ENCODE data around the gene HOXA4.

HOXA4 gene

DNA sequence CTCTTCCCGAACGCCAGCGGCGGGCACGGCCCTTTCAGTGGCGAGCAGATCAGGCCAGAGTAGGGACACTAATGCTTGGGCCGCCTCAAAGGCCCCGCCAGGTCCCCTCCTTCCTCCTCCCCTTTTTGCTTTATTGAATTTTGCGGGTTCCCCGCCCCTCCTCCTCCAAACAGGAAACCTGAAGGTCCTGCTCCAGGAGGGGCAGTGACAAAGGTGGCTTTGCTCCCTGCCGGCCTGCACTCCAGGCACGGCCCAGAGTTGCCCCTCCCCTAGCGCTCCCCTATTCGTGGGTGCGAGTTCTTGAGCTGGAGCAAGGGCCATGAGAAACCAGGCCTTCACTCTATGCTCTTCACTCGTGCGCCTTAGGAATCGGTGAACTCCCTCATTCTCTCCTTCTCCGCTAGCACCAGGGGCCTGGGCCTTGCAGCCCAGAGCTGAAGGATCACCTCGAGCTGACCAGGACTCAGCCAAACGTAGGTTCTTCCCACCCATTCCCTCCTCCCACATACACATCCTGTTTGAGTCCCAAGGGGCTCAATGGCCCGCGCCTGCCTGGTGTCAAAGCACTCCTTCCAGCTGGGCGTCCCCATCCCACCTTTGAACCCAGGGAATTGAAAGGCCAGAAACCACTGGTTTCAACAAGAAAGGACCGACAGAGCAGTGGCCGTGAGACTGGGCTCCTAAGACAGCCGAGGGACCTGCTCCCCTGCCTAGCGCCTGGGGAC is 17.6 kb upstream of the HOXA4 start:
- POLR2A ChIA-PET (ENCODE audit: low non-redundant PET), result no interaction called here
- TF ChIP-seq, protein P1, sequence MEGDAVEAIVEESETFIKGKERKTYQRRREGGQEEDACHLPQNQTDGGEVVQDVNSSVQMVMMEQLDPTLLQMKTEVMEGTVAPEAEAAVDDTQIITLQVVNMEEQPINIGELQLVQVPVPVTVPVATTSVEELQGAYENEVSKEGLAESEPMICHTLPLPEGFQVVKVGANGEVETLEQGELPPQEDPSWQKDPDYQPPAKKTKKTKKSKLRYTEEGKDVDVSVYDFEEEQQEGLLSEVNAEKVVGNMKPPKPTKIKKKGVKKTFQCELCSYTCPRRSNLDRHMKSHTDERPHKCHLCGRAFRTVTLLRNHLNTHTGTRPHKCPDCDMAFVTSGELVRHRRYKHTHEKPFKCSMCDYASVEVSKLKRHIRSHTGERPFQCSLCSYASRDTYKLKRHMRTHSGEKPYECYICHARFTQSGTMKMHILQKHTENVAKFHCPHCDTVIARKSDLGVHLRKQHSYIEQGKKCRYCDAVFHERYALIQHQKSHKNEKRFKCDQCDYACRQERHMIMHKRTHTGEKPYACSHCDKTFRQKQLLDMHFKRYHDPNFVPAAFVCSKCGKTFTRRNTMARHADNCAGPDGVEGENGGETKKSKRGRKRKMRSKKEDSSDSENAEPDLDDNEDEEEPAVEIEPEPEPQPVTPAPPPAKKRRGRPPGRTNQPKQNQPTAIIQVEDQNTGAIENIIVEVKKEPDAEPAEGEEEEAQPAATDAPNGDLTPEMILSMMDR (conservative IDR thresholded peaks at IDR 0.05; ENCODE audit: low read depth), result no peak
- DNase-seq (ENCODE audit: low spot score), result no peak
- H3K27ac ChIP-seq, result peak overlapping the region; percentile 84
- CTCF ChIA-PET, result interaction anchor here (0.6 to 1.2 kb wide), 6 partner anchors 13 to 779 kb away, joined by 3 to 7 read pairs (median 3); partner anchors contain the start of gene HOXA9

DNA sequence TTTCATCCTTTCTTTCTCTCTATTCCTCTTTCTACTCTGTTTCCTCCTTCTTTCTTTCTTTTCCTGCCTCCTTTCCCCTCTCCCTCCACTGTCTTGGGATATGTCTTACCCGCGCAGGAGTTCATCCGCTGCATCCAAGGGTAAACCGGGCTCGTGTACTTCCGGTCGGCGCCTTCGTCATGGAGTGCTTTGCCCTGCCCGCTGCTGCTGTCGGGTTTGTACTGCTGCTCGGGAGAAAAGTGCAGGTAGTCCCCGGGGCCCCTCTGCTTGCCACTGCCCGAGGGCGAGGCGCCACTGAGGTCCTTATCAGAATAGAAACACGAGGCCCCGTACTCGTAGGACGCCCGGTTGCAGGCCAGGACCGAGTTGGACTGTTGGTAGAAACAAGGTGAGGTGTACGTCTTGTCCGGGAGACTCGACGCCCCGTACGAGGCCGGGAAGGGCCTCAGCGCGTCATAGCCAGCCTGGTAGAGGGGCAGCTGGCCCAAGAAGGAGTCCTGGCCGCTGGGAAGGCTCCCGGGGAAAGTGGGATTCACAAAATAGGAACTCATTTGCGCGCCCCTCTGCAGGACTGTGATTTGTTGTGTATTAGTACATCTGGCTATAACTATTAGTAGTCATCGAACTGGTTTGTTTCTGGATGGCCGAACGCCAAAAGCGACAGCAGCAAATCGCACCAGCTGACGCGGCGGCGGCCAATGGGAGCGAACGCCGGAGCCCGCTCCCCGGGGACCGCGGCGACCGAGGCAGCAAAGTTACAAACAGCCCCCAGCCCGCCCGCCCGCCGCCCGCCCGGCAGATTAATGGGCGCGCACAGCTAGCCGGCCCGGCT is 16.9 kb upstream of the HOXA4 start, which contains the start of gene HOXA6:
Gene HOXA6, minus strand, starts transcription at position 576 of the 832 bp plus-strand sequence. Its CDS starts 25 bp downstream, at position 551.
- CTCF ChIA-PET, result interaction anchor here (0.6 kb wide), 2 partner anchors 297 to 463 kb away, joined by 3 to 4 read pairs; no protein-coding TSS in a partner anchor
- TF ChIP-seq, protein P1 (conservative IDR thresholded peaks at IDR 0.05; ENCODE audit: low read depth), result no peak
- DNase-seq (ENCODE audit: low spot score), result no peak
- peak within 1 kb of the TSS; percentile 84 for H3K27ac ChIP-seq
- POLR2A ChIA-PET (ENCODE audit: low non-redundant PET), result interaction anchor here (0.5 kb wide), 1 partner anchor 32 kb away, joined by 3 read pairs; no protein-coding TSS in a partner anchor

DNA sequence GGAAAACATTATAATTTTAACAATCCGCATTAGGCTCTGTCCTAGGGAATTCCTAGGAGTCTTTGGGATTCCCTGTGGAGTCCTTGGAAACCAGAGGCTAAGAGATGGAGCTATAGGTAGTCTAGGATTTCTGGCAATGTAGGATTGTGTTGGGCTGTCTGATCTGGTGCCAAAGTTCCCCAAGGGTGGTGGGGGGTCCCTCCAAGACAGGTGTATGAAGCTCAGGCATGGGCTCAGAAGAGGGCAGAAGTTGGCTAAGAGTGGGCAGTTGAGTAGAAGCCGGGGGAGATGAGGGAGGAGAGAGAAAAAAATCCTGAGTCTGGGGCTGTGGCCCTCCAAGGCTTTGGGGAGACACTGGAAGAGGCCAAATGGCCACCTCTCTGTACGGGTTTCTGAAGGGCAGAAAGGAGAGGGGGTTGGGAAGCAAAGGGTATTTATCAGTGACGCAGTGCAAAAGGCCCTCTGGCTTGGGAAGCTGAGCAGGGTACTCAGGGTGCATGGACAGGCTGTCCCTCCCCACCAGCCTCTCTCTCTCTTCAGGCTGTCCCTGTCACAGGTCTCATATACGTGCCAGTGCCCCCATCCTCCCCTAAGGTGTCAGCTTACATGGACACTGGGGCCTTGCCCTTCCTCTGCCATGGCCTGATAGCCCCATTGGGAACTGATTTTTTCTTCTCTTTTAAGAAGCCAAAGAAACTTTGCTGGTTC is 16.1 kb upstream of the HOXA4 start:
- CTCF ChIA-PET, result interaction anchor here (0.6 kb wide), 1 partner anchor 297 kb away, joined by 4 read pairs; no protein-coding TSS in a partner anchor
- DNase-seq (ENCODE audit: low spot score), result no peak
- TF ChIP-seq, protein P1 (conservative IDR thresholded peaks at IDR 0.05; ENCODE audit: low read depth), result no peak
- POLR2A ChIA-PET (ENCODE audit: low non-redundant PET), result no interaction called here
- H3K27ac ChIP-seq, result peak overlapping the region; percentile 84

DNA sequence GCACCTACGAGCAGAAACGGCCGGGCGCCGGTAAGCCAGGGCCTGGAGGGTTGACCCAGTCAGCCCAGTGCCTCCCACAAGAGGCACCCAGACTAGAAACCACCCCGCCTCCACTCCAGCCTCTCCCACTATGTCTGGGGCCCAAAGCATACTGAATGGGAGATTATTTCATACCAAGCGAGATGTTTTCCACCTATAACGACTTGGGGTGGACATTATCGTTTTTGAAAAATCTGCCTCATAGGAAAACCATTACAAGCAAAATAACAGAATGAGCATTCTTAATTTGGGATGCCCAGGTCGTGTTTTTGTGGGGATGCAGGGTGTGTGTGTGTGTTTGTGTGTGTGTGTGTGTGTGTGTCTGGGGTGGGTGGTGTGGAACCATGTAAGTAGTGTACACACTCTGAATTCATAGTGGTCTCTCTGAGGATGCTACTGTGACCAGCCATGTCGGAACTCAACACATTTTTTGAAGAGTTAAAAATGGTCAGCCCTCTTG is 15.4 kb upstream of the HOXA4 start:
- ChIA-PET POLR2A (ENCODE audit: low non-redundant PET) (no interaction called here), CTCF (interaction anchor here (3.4 kb wide), 1 partner anchor 15 kb away, joined by 19 read pairs; no protein-coding TSS in a partner anchor)
- TF ChIP-seq, protein P1 (conservative IDR thresholded peaks at IDR 0.05; ENCODE audit: low read depth), result no peak
- no peak for DNase-seq (ENCODE audit: low spot score)
- peak overlapping the region; percentile 90 for H3K27ac ChIP-seq

DNA sequence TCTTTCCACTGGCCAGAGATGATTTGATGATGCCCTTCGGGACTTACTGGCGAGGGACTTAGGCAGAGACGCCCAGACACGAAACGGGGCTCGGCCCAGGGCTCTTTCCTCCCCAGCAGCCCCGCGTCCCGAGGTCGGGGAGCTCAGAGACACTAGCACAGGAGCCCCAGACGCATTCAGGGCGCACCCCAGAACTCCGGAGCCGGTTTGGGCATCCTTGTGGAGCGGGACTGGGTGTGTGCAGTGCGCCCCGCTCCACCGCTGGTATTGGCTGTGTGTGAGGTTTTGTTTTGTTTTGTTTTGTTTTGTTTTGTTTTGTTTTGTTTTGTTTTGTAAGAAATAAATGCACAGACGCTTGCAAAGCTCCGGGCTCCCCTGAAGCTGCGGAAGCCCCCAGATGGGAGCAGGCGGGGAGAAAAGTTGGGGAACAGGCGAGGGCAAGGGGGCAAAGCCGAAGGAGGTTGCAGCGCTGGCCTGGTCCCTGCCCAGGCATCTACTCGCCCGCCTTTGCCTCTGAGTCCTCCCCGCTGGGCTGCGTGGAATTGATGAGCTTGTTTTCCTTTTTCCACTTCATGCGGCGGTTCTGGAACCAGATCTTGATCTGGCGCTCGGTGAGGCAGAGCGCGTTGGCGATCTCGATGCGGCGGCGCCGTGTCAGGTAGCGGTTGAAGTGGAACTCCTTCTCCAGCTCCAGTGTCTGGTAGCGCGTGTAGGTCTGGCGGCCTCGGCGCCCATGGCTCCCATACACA is 14.8 kb upstream of the HOXA4 start:
- ChIA-PET POLR2A (ENCODE audit: low non-redundant PET) (no interaction called here), CTCF (interaction anchor here (0.6 to 3.7 kb wide), 7 partner anchors 16 to 466 kb away, joined by 3 to 34 read pairs (median 5); no protein-coding TSS in a partner anchor)
- DNase-seq (ENCODE audit: low spot score), result no peak
- H3K27ac ChIP-seq, result peak overlapping the region; percentile 90
- TF ChIP-seq, protein P1 (conservative IDR thresholded peaks at IDR 0.05; ENCODE audit: low read depth), result no peak
